Testis (tissue), 3 donors: ENCODE measurements around the gene METRNL. TPM values are rescaled to one million over a fixed set of nuclear protein-coding genes. Genes with fewer than 3 reads are reported as not detected.

Source experiments
- DNase-seq: peaks from one replicate; pipeline ENCODE4 v3.0.0-alpha.2; 2019
- H3K27ac ChIP-seq, 2 donors: fragments of 200-600 bp; sonication (generic); one replicate each; pipeline ENCODE4 v1.5.1; 2019
- H3K27me3 ChIP-seq: fragments of 200-600 bp; sonication (generic); one replicate; pipeline ENCODE4 v1.5.1; 2019
- H3K36me3 ChIP-seq: fragments of 200-600 bp; sonication (generic); one replicate; pipeline ENCODE4 v1.5.1; 2017; ENCODE audit warnings: low read depth; ENCODE audit errors: missing control alignments
- H3K4me1 ChIP-seq: fragments of 200-600 bp; sonication (generic); one replicate; pipeline ENCODE4 v1.5.1; 2019
- H3K4me3 ChIP-seq, 2 donors: fragments of 200-600 bp; sonication (generic); one replicate each; pipeline ENCODE4 v1.5.1; 2017 to 2019
- H3K9me3 ChIP-seq: fragments of 200-600 bp; sonication (generic); one replicate; pipeline ENCODE4 v1.5.1; 2017
- POLR2A ChIP-seq: fragments of 450-650 bp; IDR thresholded peaks from one replicate; pipeline ENCODE4 v1.6.1; 2017; ENCODE audit warnings: antibody characterized with exemption, mild to moderate bottlenecking, moderate library complexity
- WGBS, 2 donors: methylation state at CpG; one replicate each; pipeline ENCODE4 v1.1.5; 2018; 5-methylcytosine and 5-hydroxymethylcytosine counted together
- intact Hi-C: fragments of 100-400 bp; cut with DNase I; formaldehyde crosslinking; loops from one replicate; pipeline ENCODE4 v1.15.1; 2023; ENCODE audit warnings: low total_unique reads
- polyA plus RNA-seq: library from polyadenylated mRNA; stranded (reverse); fragments of 350-450 nt; fragmentation: Illumina TruSeq; extraction: RNeasy Lipid Tissue Mini Kit (QIAGEN cat#74804); gene quantifications from one replicate; pipeline ENCODE4 v1.2.3, GENCODE V29; 2014; ENCODE audit warnings: low read depth, low replicate concordance; ENCODE audit not compliant: insufficient read depth
- total RNA-seq, 2 donors: library from RNA; depleted of rRNA; stranded (reverse); fragments of >200 nt; gene quantifications; one replicate each; pipeline ENCODE4 v1.2.3, GENCODE V29; 2016
- TF ChIP-seq, protein P1 (sequence below), 3 experiments: fragments of 450-650 bp in 2 of 3; fragments of 200-600 bp in 1 of 3; sonication (generic) in 1 of 3; IDR thresholded peaks; one replicate each; pipeline ENCODE4 v1.5.1; 2016 to 2019; ENCODE audit warnings: antibody characterized with exemption in 3 of 3, mild to moderate bottlenecking in 2 of 3, moderate library complexity in 1 of 3

METRNL gene
- total and polyA plus RNA-seq, 3 donors from 2014 or later: 54.6 to 86.1 (median 56.1) TPM

DNA sequence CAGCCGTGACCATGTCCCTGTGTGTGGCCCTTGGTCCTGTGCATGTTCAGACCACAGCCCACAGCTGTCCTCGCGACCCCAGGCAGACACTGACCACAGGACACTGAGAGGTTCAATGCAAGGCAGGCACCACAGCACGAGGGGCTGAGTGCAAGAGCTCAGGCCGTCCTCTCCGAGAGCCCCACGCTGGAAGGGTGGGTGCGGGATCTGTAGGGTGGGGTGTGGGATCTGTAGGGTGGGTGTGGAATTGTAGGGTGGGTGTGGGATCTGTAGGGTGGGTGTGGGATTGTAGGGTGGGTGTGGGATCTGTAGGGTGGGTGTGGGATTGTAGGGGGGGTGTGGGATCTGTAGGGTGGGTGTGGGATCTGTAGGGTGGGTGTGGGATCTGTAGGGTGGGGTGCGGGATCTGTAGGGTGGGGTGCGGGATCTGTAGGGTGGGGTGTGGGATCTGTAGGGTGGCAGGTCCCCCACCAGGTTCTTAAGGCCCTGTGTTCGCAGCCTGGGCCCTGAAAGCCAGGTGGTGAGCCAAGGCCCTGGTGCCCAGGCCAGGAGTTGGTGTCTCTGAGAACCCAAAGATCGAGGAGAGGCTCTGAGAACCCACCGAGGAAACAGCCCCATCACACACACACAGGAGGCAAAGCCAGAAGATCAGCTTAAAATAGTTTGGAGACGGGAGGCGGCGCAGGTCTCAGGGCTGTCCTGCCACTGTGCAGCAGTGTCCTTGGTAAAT is 48.2 kb downstream of the METRNL start:
- Histone ChIP-seq H3K36me3 (no peaks in the 10 kb centered on the region), H3K4me1 (peaks cover 4% of the 10 kb centered on the region), H3K27ac (no peak overlapping the region), H3K27me3 (no peaks in the 10 kb centered on the region), H3K4me3 (no peak overlapping the region), H3K9me3 (no peaks in the 10 kb centered on the region)
- TF ChIP-seq, protein P1, sequence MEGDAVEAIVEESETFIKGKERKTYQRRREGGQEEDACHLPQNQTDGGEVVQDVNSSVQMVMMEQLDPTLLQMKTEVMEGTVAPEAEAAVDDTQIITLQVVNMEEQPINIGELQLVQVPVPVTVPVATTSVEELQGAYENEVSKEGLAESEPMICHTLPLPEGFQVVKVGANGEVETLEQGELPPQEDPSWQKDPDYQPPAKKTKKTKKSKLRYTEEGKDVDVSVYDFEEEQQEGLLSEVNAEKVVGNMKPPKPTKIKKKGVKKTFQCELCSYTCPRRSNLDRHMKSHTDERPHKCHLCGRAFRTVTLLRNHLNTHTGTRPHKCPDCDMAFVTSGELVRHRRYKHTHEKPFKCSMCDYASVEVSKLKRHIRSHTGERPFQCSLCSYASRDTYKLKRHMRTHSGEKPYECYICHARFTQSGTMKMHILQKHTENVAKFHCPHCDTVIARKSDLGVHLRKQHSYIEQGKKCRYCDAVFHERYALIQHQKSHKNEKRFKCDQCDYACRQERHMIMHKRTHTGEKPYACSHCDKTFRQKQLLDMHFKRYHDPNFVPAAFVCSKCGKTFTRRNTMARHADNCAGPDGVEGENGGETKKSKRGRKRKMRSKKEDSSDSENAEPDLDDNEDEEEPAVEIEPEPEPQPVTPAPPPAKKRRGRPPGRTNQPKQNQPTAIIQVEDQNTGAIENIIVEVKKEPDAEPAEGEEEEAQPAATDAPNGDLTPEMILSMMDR (IDR thresholded peaks at IDR 0.05): no peak
- TF ChIP-seq POLR2A: no peak
- intact Hi-C loops: no loop called here
- 86 to 93% methylated on average over 9 to 16 of the region's 16 CpGs for WGBS, 2 donors
- DNase-seq: no peak

DNA sequence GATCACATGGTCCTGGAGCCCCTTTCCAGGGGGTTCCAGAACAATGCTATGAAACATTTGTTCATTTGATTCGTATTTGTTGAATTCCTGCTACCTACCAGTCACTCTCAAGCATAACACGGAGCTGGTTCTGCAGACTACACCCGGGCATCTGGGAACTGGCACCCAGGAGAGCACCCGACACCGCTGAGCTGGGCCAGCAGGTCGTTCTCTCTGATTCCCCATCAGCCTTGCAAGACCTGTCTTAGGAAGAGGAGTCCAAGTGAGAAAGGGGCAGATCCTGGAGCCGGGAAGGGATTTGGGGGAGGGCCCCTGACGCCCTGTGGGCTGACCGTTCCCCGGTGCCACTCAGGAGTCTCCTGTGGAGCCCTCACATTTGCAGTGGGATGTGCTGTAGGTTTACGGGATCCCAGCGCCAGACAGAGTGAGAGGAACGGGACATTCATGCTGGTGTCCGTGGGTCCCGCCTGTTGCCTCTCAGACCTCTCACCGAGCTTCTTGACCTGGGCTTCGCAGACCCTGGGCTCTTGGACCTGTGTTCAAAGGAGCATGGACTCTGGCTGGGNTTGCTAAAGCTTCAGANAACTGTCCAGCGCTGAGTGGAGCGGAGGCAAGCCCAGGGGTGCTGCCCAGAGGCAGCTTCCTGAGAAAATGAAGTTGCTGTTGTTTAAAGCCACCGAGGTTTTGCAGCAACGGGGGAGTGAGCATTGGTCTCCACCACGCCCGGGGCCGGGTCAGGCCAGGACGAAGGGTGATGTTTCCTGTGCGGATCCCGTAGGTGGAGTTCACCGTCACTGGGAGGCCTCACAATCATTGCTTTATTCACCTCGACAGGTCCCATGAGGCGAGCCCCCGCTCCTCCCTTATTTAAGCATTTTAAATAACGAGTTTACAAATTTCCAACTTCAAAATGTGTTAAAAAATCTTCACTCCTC is 49.2 kb downstream of the METRNL start:
- Histone ChIP-seq H3K4me1 (peaks cover 4% of the 10 kb centered on the region), H3K36me3 (no peaks in the 10 kb centered on the region), H3K27me3 (no peaks in the 10 kb centered on the region), H3K27ac (no peak overlapping the region), H3K9me3 (no peaks in the 10 kb centered on the region), H3K4me3 (no peak overlapping the region)
- no peak for TF ChIP-seq POLR2A
- TF ChIP-seq, protein P1 (IDR thresholded peaks at IDR 0.05): no peak
- DNase-seq: no peak
- intact Hi-C loops: no loop called here
- 87 to 89% methylated on average over 24 to 32 of the region's 32 CpGs for WGBS, 2 donors

DNA sequence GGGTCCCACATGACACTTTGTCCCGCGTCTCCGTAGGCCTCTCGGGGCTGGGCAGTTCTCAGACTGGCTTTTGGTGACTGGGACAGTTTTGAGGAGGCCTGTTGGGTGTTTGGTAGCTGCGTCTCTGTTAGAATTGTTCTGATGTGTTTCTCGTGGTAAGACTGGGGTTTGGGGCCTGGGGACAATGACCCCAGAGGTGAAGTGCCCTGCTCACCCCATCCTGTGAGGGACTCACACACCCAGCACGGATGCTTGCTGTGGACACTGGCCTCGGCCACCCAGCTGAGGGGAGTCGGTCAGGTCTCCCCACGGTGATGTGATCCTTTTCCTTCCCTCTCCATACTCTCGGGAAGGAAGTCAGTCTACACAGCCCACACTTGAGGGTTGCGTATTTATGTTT is 50.3 kb downstream of the METRNL start:
- H3K36me3 ChIP-seq: no peaks in the 10 kb centered on the region
- no peak overlapping the region for H3K27ac ChIP-seq
- no peaks in the 10 kb centered on the region for H3K27me3 ChIP-seq
- DNase-seq: no peak
- TF ChIP-seq, protein P1 (IDR thresholded peaks at IDR 0.05): no peak
- no peak for TF ChIP-seq POLR2A
- H3K4me1 ChIP-seq: peaks cover 4% of the 10 kb centered on the region
- no peak overlapping the region for H3K4me3 ChIP-seq
- intact Hi-C loops: no loop called here
- no peaks in the 10 kb centered on the region for H3K9me3 ChIP-seq
- 90 to 91% methylated on average over 12 of the region's 12 CpGs for WGBS, 2 donors

DNA sequence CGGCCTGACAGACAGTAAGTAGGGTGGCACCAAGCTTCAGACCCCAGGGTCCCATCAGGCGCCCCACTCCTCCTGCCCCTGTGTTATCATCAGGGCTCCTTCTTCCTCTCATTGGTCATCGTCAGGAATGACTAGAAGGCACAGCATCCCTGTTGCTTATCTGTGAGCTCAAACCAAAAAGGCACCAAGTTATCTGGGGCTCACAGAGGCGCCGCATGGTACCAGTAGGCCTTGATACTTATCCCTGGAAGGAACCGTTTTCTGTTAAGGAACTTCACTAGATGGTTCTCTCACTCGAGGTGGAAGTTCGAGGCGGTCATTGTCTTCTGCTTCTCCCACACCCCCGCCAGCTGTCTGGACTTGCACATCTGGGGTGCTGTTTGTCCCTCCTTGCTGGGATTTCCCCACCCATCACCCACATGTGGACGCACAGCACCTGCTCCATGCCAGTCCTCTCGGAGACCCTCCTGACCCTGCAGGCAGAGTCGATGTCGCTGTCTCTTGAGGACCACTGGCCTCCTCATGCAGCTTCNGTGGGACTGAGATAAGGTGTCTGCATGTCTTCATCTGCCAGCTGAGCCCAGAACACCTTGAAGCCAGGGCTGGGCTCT is 52.1 kb downstream of the METRNL start:
- intact Hi-C loops: no loop called here
- Histone ChIP-seq H3K4me1 (peaks cover 4% of the 10 kb centered on the region), H3K36me3 (no peaks in the 10 kb centered on the region), H3K9me3 (no peaks in the 10 kb centered on the region), H3K27ac (no peak overlapping the region), H3K27me3 (no peaks in the 10 kb centered on the region), H3K4me3 (no peak overlapping the region)
- 90 to 93% methylated on average over 11 to 14 of the region's 14 CpGs for WGBS, 2 donors
- DNase-seq: no peak
- TF ChIP-seq, protein P1 (IDR thresholded peaks at IDR 0.05): no peak
- TF ChIP-seq POLR2A: no peak
